GM12874 (cell line): ENCODE data around the gene SPOUT1.
A peak's percentile ranks its signal among the peaks of the same experiment; 100 is the strongest.

Source experiments
- CTCF ChIP-seq: IDR thresholded peaks from 2 replicates; pipeline ENCODE4 v1.5.1; 2011; ENCODE audit warnings: low read depth, mild to moderate bottlenecking, control low read depth, low read length, moderate library complexity; ENCODE audit not compliant: insufficient read depth

The SPOUT1 gene

GRCh38 chr9:128829477-128830251 lies at the start of gene SPOUT1:
TSS of gene SPOUT1 (minus strand) at chr9:128829794. CDS start at chr9:128829780, 14 bp downstream.
- no peak for TF ChIP-seq CTCF

GRCh38 chr9:128877852-128878251 lies 48.3 kb upstream of the SPOUT1 start:
- no peak for TF ChIP-seq CTCF

- no peak for TF ChIP-seq CTCF
Observed at GRCh38 chr9:128870128-128870940, 40.7 kb upstream of the SPOUT1 start.

GRCh38 chr9:128863647-128864046 lies 34.1 kb upstream of the SPOUT1 start:
- TF ChIP-seq CTCF = peak; percentile 99

- TF ChIP-seq CTCF = no peak
Observed at GRCh38 chr9:128862401-128862851, 32.8 kb upstream of the SPOUT1 start.

GRCh38 chr9:128861501-128861900 lies 31.9 kb upstream of the SPOUT1 start:
- no peak for TF ChIP-seq CTCF

GRCh38 chr9:128860937-128861336 lies 31.3 kb upstream of the SPOUT1 start:
- no peak for TF ChIP-seq CTCF
